ENCODE measurements around the gene FCER1A. TPM values are rescaled to one million over a fixed set of nuclear protein-coding genes. Genes with fewer than 3 reads are reported as not detected.

FCER1A gene
- total and polyA plus RNA-seq, 12 donors, result 0.06 to 2.3 (median 1.3) TPM; not detected in 3

GRCh38 chr1:159334797-159335196, 32.7 kb downstream of the FCER1A start:
- WGBS, 2 donors, result 79 to 82% methylated on average over 2 of the region's 2 CpGs
- intact Hi-C loops (cut with DNase I), result no loop called here
- peaks cover 0 to 11% (median 0%) of the 10 kb centered on the region in 11 donors for H3K9me3 ChIP-seq
- ATAC-seq (no peak), DNase-seq (no peak)
- H3K36me3 ChIP-seq, result no peaks in the 10 kb centered on the region
- H3K27ac ChIP-seq, result no peak overlapping the region
- no peaks in the 10 kb centered on the region for H3K4me1 ChIP-seq
- no peak overlapping the region for H3K4me3 ChIP-seq
- TF ChIP-seq CTCF (IDR thresholded peaks at IDR 0.05), result no peak
- no peaks in the 10 kb centered on the region for H3K27me3 ChIP-seq

GRCh38 chr1:159338018-159338417, 35.9 kb downstream of the FCER1A start:
- Histone ChIP-seq H3K4me1 (no peaks in the 10 kb centered on the region), H3K27ac (no peak overlapping the region), H3K4me3 (no peak overlapping the region), H3K27me3 (no peaks in the 10 kb centered on the region), H3K36me3 (no peaks in the 10 kb centered on the region), H3K9me3 (peaks cover 0 to 7% (median 0%) of the 10 kb centered on the region in 11 donors)
- TF ChIP-seq CTCF (IDR thresholded peaks at IDR 0.05), result no peak
- intact Hi-C loops (cut with DNase I), result no loop called here
- ATAC-seq (no peak), DNase-seq (no peak)

GRCh38 chr1:159339536-159339935, 37.4 kb downstream of the FCER1A start:
- no peak for TF ChIP-seq CTCF (IDR thresholded peaks at IDR 0.05)
- Histone ChIP-seq H3K36me3 (no peaks in the 10 kb centered on the region), H3K27me3 (no peaks in the 10 kb centered on the region), H3K4me3 (no peak overlapping the region), H3K27ac (no peak overlapping the region), H3K4me1 (no peaks in the 10 kb centered on the region), H3K9me3 (peaks cover 0 to 7% (median 0%) of the 10 kb centered on the region in 11 donors)
- ATAC-seq (no peak), DNase-seq (no peak)
- intact Hi-C loops (cut with DNase I), result no loop called here
- WGBS, 2 donors, result 25 to 50% methylated on average over 1 of the region's 1 CpG

GRCh38 chr1:159341736-159342135, 39.6 kb downstream of the FCER1A start:
- Histone ChIP-seq H3K27me3 (no peaks in the 10 kb centered on the region), H3K27ac (no peak overlapping the region), H3K4me3 (no peak overlapping the region), H3K4me1 (no peaks in the 10 kb centered on the region), H3K9me3 (peaks cover 0 to 4% (median 0%) of the 10 kb centered on the region in 11 donors), H3K36me3 (no peaks in the 10 kb centered on the region)
- intact Hi-C loops (cut with DNase I), result no loop called here
- no peak for ATAC-seq
- WGBS, 2 donors, result 39 to 50% methylated on average over 2 of the region's 2 CpGs
- TF ChIP-seq CTCF (IDR thresholded peaks at IDR 0.05), result no peak
- no peak for DNase-seq
